Caco-2 (cell line): ENCODE data around the gene DLD. TPM values are rescaled to one million over a fixed set of nuclear protein-coding genes. Genes with fewer than 3 reads are reported as not detected.
A peak's percentile ranks its signal among the peaks of the same experiment; 100 is the strongest.

ENCODE experiments used
- BruUV-seq: library from RNA; stranded (reverse); fragments of 400-500 nt; replicated peaks from 2 replicates; lab custom pipeline; 2021; lab: Mats Ljungman, UMichigan
- CTCF ChIA-PET: fragments of 300-600 bp; sonication (Branson Sonifier 250); formaldehyde crosslinking; loops from one replicate; lab custom pipeline; 2022; ENCODE audit warnings: antibody characterized with exemption; lab: Charles Lee
- POLR2A ChIA-PET: fragments of 300-600 bp; sonication (Branson Sonifier 250); formaldehyde crosslinking; loops from one replicate; lab custom pipeline; 2022; ENCODE audit warnings: antibody characterized with exemption; lab: Charles Lee
- DNase-seq, 2 experiments: peaks; one replicate each; pipeline versions ENCODE4 v3.0.0 to v3.0.0-alpha.2; 2020 to 2022
- H3K27me3 ChIP-seq: replicated peaks from 2 replicates; pipeline ENCODE4 v1.6.0; 2011; ENCODE audit warnings: low read length; ENCODE audit not compliant: control insufficient read depth, insufficient read depth
- H3K36me3 ChIP-seq: 2 replicates; pipeline ENCODE4 v1.5.1; 2011; ENCODE audit warnings: low read length; ENCODE audit not compliant: control insufficient read depth, insufficient read depth
- H3K4me1 ChIP-seq: fragments of 250-450 bp; sonication (Bioruptor Pico); 2 replicates; pipeline ENCODE4 v1.5.1; 2020; ENCODE audit warnings: mild to moderate bottlenecking
- H3K4me3 ChIP-seq: 2 replicates; pipeline ENCODE4 v1.5.1; 2011; ENCODE audit warnings: low read depth, mild to moderate bottlenecking, control low read depth, low read length
- H3K9me3 ChIP-seq: fragments of 250-450 bp; sonication (Bioruptor Pico); 2 replicates; pipeline ENCODE4 v1.5.1; 2020; ENCODE audit warnings: mild to moderate bottlenecking, moderate library complexity
- H3K27ac Mint-ChIP-seq: one replicate; pipeline ENCODE4 v1.8.0; 2022; ENCODE audit warnings: mixed read lengths; ENCODE audit not compliant: unreplicated experiment
- H3K27me3 Mint-ChIP-seq: one replicate; pipeline ENCODE4 v1.8.0; 2022; ENCODE audit warnings: mixed read lengths; ENCODE audit not compliant: insufficient read depth, unreplicated experiment
- H3K36me3 Mint-ChIP-seq: one replicate; pipeline ENCODE4 v1.8.0; 2022; ENCODE audit warnings: mild to moderate bottlenecking, mixed read lengths; ENCODE audit not compliant: insufficient read depth, unreplicated experiment
- H3K4me1 Mint-ChIP-seq: one replicate; pipeline ENCODE4 v1.8.0; 2022; ENCODE audit warnings: low read depth, mixed read lengths; ENCODE audit not compliant: unreplicated experiment
- H3K4me3 Mint-ChIP-seq: one replicate; pipeline ENCODE4 v1.8.0; 2022; ENCODE audit warnings: mild to moderate bottlenecking, moderate library complexity, mixed read lengths; ENCODE audit not compliant: unreplicated experiment
- H3K9me3 Mint-ChIP-seq: one replicate; pipeline ENCODE4 v1.8.0; 2022; ENCODE audit warnings: mixed read lengths; ENCODE audit not compliant: unreplicated experiment
- CTCF ChIP-seq, 2 experiments: fragments of 200-600 bp in 1 of 2; IDR thresholded peaks; 1 replicate in 1 of 2; 2 replicates in 1 of 2; pipeline versions ENCODE4 v1.5.1 to v1.8.0; 2011 to 2022; ENCODE audit warnings: antibody characterized with exemption in 1 of 2, control low read depth in 1 of 2, inconsistent platforms in 1 of 2, low read depth in 1 of 2, low read length in 1 of 2, mild to moderate bottlenecking in 1 of 2, moderate library complexity in 1 of 2; ENCODE audit not compliant: insufficient read depth in 1 of 2, severe bottlenecking in 1 of 2, unreplicated experiment in 1 of 2
- intact Hi-C: fragments of 100-400 bp; cut with micrococcal nuclease; formaldehyde crosslinking; loops from one replicate; pipeline ENCODE4 v1.10.0; 2022; ENCODE audit not compliant: unreplicated experiment
- total RNA-seq: library from RNA; stranded (reverse); gene quantifications from 2 replicates; pipeline ENCODE4 v1.2.3, GENCODE V29; 2022

DLD gene
- total RNA-seq, 1 experiment from 2014 or later, result 141 TPM

- no peaks in the 10 kb centered on the region for H3K4me1 ChIP-seq
- Mint-ChIP-seq H3K4me3 (no peak overlapping the region), H3K9me3 (no peaks in the 10 kb centered on the region), H3K27ac (no peak overlapping the region), H3K36me3 (peaks cover 97% of the 10 kb centered on the region), H3K4me1 (peaks cover 17% of the 10 kb centered on the region), H3K27me3 (no peaks in the 10 kb centered on the region)
- H3K36me3 ChIP-seq, result peaks cover 6% of the 10 kb centered on the region; the same call in 1 of the 2 replicates
- no peaks in the 10 kb centered on the region for H3K9me3 ChIP-seq
- DNase-seq, result no peak
- CTCF ChIA-PET, result no interaction called here
- H3K4me3 ChIP-seq, result no peak overlapping the region
- BruUV-seq, result no TSS peak
- POLR2A ChIA-PET, result interaction anchor here (0.6 kb wide), 1 partner anchor 15 kb away, joined by 3 read pairs; no protein-coding TSS in a partner anchor
- H3K27me3 ChIP-seq, result no peaks in the 10 kb centered on the region
- intact Hi-C loops, result no loop called here
- TF ChIP-seq CTCF (IDR thresholded peaks at IDR 0.05; ENCODE audit: insufficient read depth in 1 of 2, low read depth in 1 of 2, low read length in 1 of 2, severe bottlenecking in 1 of 2, unreplicated experiment in 1 of 2), result no peak
These were observed 47.7 kb downstream of the DLD start for GRCh38 chr7:107938456-107939250.

- Mint-ChIP-seq H3K9me3 (no peaks in the 10 kb centered on the region), H3K36me3 (peaks cover 97% of the 10 kb centered on the region), H3K4me1 (peaks cover 19% of the 10 kb centered on the region), H3K4me3 (no peak overlapping the region), H3K27ac (no peak overlapping the region), H3K27me3 (no peaks in the 10 kb centered on the region)
- TF ChIP-seq CTCF (IDR thresholded peaks at IDR 0.05; ENCODE audit: insufficient read depth in 1 of 2, low read depth in 1 of 2, low read length in 1 of 2, severe bottlenecking in 1 of 2, unreplicated experiment in 1 of 2), result no peak
- H3K4me3 ChIP-seq, result no peak overlapping the region
- H3K4me1 ChIP-seq, result no peaks in the 10 kb centered on the region
- H3K36me3 ChIP-seq, result peaks cover 7% of the 10 kb centered on the region
- POLR2A ChIA-PET, result no interaction called here
- no peaks in the 10 kb centered on the region for H3K27me3 ChIP-seq
- H3K9me3 ChIP-seq, result no peaks in the 10 kb centered on the region
- CTCF ChIA-PET, result no interaction called here
- no TSS peak for BruUV-seq
- DNase-seq, result no peak
- intact Hi-C loops, result no loop called here
These were observed 48.8 kb downstream of the DLD start for GRCh38 chr7:107939573-107940489.

GRCh38 chr7:107940951-107941350 is 50.0 kb downstream of the DLD start:
- no peaks in the 10 kb centered on the region for H3K4me1 ChIP-seq
- H3K36me3 Mint-ChIP-seq, result peaks cover 98% of the 10 kb centered on the region
- TF ChIP-seq CTCF (IDR thresholded peaks at IDR 0.05; ENCODE audit: insufficient read depth in 1 of 2, low read depth in 1 of 2, low read length in 1 of 2, severe bottlenecking in 1 of 2, unreplicated experiment in 1 of 2), result no peak
- intact Hi-C loops, result no loop called here
- H3K36me3 ChIP-seq, result peaks cover 5% of the 10 kb centered on the region
- no peak for DNase-seq
- H3K27me3 ChIP-seq, result no peaks in the 10 kb centered on the region
- BruUV-seq, result TSS peak; percentile 6
- peaks cover 18% of the 10 kb centered on the region for H3K4me1 Mint-ChIP-seq
- H3K27me3 Mint-ChIP-seq, result no peaks in the 10 kb centered on the region
- H3K9me3 ChIP-seq, result no peaks in the 10 kb centered on the region
- no peaks in the 10 kb centered on the region for H3K9me3 Mint-ChIP-seq
- H3K4me3 Mint-ChIP-seq, result no peak overlapping the region
- ChIA-PET POLR2A (interaction anchor here (1.1 kb wide), 1 partner anchor 13 kb away, joined by 13 read pairs; no protein-coding TSS in a partner anchor), CTCF (interaction anchor here (0.6 kb wide), 1 partner anchor 155 kb away, joined by 9 read pairs; no protein-coding TSS in a partner anchor)
- H3K27ac Mint-ChIP-seq, result peak overlapping the region; percentile 63
- no peak overlapping the region for H3K4me3 ChIP-seq
